Measurements from ENCODE around the gene PDHB.
A peak's percentile ranks its signal among the peaks of the same experiment; 100 is the strongest.
"Not testable (repeated sequence)": the region's sequence is repeated elsewhere in the genome, so short reads cannot be mapped to it uniquely, and the experiment has no call there.

Gene PDHB

GRCh38 chr3:58463181-58463941 lies 29.7 kb upstream of the PDHB start:
- TF ChIP-seq ZFX (IDR thresholded peaks at IDR 0.05) (no peak), CTCF (conservative IDR thresholded peaks at IDR 0.05) (peak; percentile 92)

GRCh38 chr3:58462829-58463180 lies 29.2 kb upstream of the PDHB start:
- TF ChIP-seq CTCF (conservative IDR thresholded peaks at IDR 0.05) (no peak), ZFX (IDR thresholded peaks at IDR 0.05) (no peak)

More at GRCh38 chr3:58463181-58463941, 29.7 kb upstream of the PDHB start:
- H3K27ac ChIP-seq: no peak overlapping the region

GRCh38 chr3:58459160-58459559 lies 25.5 kb upstream of the PDHB start:
- H3K27ac ChIP-seq: no peak overlapping the region
- TF ChIP-seq ZFX (IDR thresholded peaks at IDR 0.05) (no peak), CTCF (conservative IDR thresholded peaks at IDR 0.05) (no peak)

More at GRCh38 chr3:58462829-58463180, 29.2 kb upstream of the PDHB start:
- no peak overlapping the region for H3K27ac ChIP-seq

- H3K27ac ChIP-seq: no peak overlapping the region
These were observed 18.5 kb upstream of the PDHB start for GRCh38 chr3:58452176-58452575.

GRCh38 chr3:58441514-58442450 lies 8.2 kb upstream of the PDHB start:
- TF ChIP-seq ZFX (IDR thresholded peaks at IDR 0.05): no peak
- TF ChIP-seq CTCF (conservative IDR thresholded peaks at IDR 0.05): no peak
- H3K27ac ChIP-seq: no peak overlapping the region

More at GRCh38 chr3:58452176-58452575, 18.5 kb upstream of the PDHB start:
- TF ChIP-seq ZFX (IDR thresholded peaks at IDR 0.05) (no peak), CTCF (conservative IDR thresholded peaks at IDR 0.05) (no peak)

- H3K27ac ChIP-seq: not testable (repeated sequence)
These were observed 7.3 kb upstream of the PDHB start for GRCh38 chr3:58440996-58441355.

GRCh38 chr3:58437276-58437675 lies 3.6 kb upstream of the PDHB start:
- H3K27ac ChIP-seq: not testable (repeated sequence)

- H3K27ac ChIP-seq: no peak overlapping the region
- no peak for TF ChIP-seq ZFX (IDR thresholded peaks at IDR 0.05)
- TF ChIP-seq CTCF (conservative IDR thresholded peaks at IDR 0.05): no peak
These were observed 1.4 kb upstream of the PDHB start for GRCh38 chr3:58434990-58435389.
